Dermis blood vessel endothelial cell (primary cell): Measurements from ENCODE around the gene SSX7. TPM values are rescaled to one million over a fixed set of nuclear protein-coding genes. Genes with fewer than 3 reads are reported as not detected.
"Not testable (repeated sequence)": the region's sequence is repeated elsewhere in the genome, so short reads cannot be mapped to it uniquely, and the experiment has no call there.

Experiments
- DNase-seq: peaks from one replicate; pipeline ENCODE4 v3.0.0; 2010
- total RNA-seq: library from RNA; depleted of rRNA; stranded (reverse); fragments of >200 nt; gene quantifications from 2 replicates; pipeline ENCODE4 v1.2.3, GENCODE V29; 2014

SSX7 gene
- total RNA-seq = not detected in 2 replicates

GRCh38 chrX:52654800-52655199 is at the start of gene SSX7:
Gene SSX7, minus strand, starts transcription at chrX:52654900. Its CDS starts 1,428 bp downstream, at chrX:52653472.
- DNase-seq = not testable (repeated sequence)

- not testable (repeated sequence) for DNase-seq
Observed at GRCh38 chrX:52692034-52692433, 37.3 kb upstream of the SSX7 start.

- DNase-seq = not testable (repeated sequence)
Observed at GRCh38 chrX:52662218-52662617, 7.5 kb upstream of the SSX7 start.

GRCh38 chrX:52655475-52655874 is 775 bp upstream of the SSX7 start:
- DNase-seq = not testable (repeated sequence)

- not testable (repeated sequence) for DNase-seq
Observed at GRCh38 chrX:52650676-52651075, 4.0 kb downstream of the SSX7 start.

GRCh38 chrX:52648956-52649355 is 5.7 kb downstream of the SSX7 start:
- peak; percentile 2 for DNase-seq

GRCh38 chrX:52628483-52628882 is 26.2 kb downstream of the SSX7 start:
- not testable (repeated sequence) for DNase-seq

- not testable (repeated sequence) for DNase-seq
Observed at GRCh38 chrX:52620661-52621060, 34.0 kb downstream of the SSX7 start.

- DNase-seq = no peak
Observed at GRCh38 chrX:52608961-52609360, 45.7 kb downstream of the SSX7 start.

- DNase-seq = not testable (repeated sequence)
Observed at GRCh38 chrX:52603151-52603550, 51.5 kb downstream of the SSX7 start.

- no peak for DNase-seq
Observed at GRCh38 chrX:52598886-52599285, 55.8 kb downstream of the SSX7 start.

GRCh38 chrX:52594658-52595057 is 60.0 kb downstream of the SSX7 start:
- DNase-seq = no peak

Other genes with a start within 250 kb of the SSX7 start
- not detected in 2 replicates for gene XAGE1A, start 159.1 kb downstream of the SSX7 start, total RNA-seq
- gene XAGE1B, start 137.8 kb downstream of the SSX7 start, total RNA-seq = not detected in 2 replicates
- gene SSX2, start 52.3 kb upstream of the SSX7 start, total RNA-seq = not detected in 2 replicates
- gene SSX2B, start 96.4 kb upstream of the SSX7 start, total RNA-seq = not detected in 2 replicates
- gene SPANXN5, start 142.5 kb upstream of the SSX7 start, total RNA-seq = not detected in 2 replicates
- gene XAGE5, start 156.4 kb upstream of the SSX7 start, total RNA-seq = not detected in 2 replicates
- gene XAGE3, start 213.2 kb upstream of the SSX7 start, total RNA-seq = not detected in 2 replicates
- gene FAM156B, start 242.4 kb upstream of the SSX7 start, total RNA-seq = 6.7 and 10.4 TPM in 2 replicates